Gastrocnemius medialis (tissue), 4 donors: ENCODE data around the gene PF4V1. TPM values are rescaled to one million over a fixed set of nuclear protein-coding genes. Genes with fewer than 3 reads are reported as not detected.

Source experiments
- ATAC-seq, 2 donors: fragments of 150-250 bp; one replicate each; pipeline ENCODE4 v1.9.1; 2016
- DNase-seq, 2 donors: peaks; one replicate each; pipeline ENCODE4 v3.0.0-alpha.2; 2019
- H3K27ac ChIP-seq, 4 donors: fragments of 200-600 bp; sonication (generic); 1 replicate in 1 of 4; 2 replicates in 3 of 4; pipeline ENCODE4 v1.5.1; 2016 to 2018; ENCODE audit warnings: mild to moderate bottlenecking in 2 of 4, moderate library complexity in 1 of 4
- H3K27me3 ChIP-seq, 3 donors: fragments of 200-600 bp; sonication (generic) in 2 of 3; 1 replicate in 1 of 3; 2 replicates in 2 of 3; pipeline versions ENCODE4 v1.5.1 to v1.6.0; 2016 to 2019; ENCODE audit warnings: mild to moderate bottlenecking in 1 of 3, moderate library complexity in 1 of 3
- H3K36me3 ChIP-seq, 2 donors: fragments of 200-600 bp; sonication (generic) in 1 of 2; one replicate each; pipeline ENCODE4 v1.5.1; 2017 to 2018
- H3K4me1 ChIP-seq, 2 donors: fragments of 200-600 bp; sonication (generic) in 1 of 2; one replicate each; pipeline ENCODE4 v1.5.1; 2016 to 2017; ENCODE audit warnings: mild to moderate bottlenecking in 2 of 2
- H3K4me3 ChIP-seq, 4 donors: fragments of 200-600 bp; sonication (generic) in 3 of 4; 1 replicate in 1 of 4; 2 replicates in 3 of 4; pipeline ENCODE4 v1.5.1; 2016 to 2019; ENCODE audit warnings: mild to moderate bottlenecking in 2 of 4
- H3K9me3 ChIP-seq, 3 donors: fragments of 200-600 bp; sonication (generic) in 2 of 3; 1 replicate in 1 of 3; 2 replicates in 2 of 3; pipeline ENCODE4 v1.5.1; 2016 to 2019
- POLR2A ChIP-seq, 2 donors: fragments of 450-650 bp; IDR thresholded peaks; one replicate each; pipeline ENCODE4 v1.6.1; 2017; ENCODE audit warnings: antibody characterized with exemption in 2 of 2, mild to moderate bottlenecking in 2 of 2, moderate library complexity in 2 of 2
- in situ Hi-C, 4 donors: fragments of 200-750 bp; cut with MboI; loops; one replicate each; pipeline versions ENCODE4 v1.15.0 to v1.8.0; 2017; ENCODE audit warnings: low sequenced_read_pairs in 4 of 4
- intact Hi-C: fragments of 100-400 bp; cut with DNase I; formaldehyde crosslinking; loops from one replicate; pipeline ENCODE4 v1.15.1; 2023; ENCODE audit warnings: low total_unique reads
- total RNA-seq, 4 donors: library from RNA; depleted of rRNA; stranded (reverse); fragments of >200 nt; gene quantifications; one replicate each; pipeline versions ENCODE4 v1.1.0 to v1.2.3, GENCODE V29; 2016
- TF ChIP-seq, protein P1 (sequence below), 5 experiments: fragments of 450-650 bp in 3 of 5; fragments of 200-600 bp in 2 of 5; sonication (generic) in 2 of 5; IDR thresholded peaks in 4 of 5; conservative IDR thresholded peaks in 1 of 5; 1 replicate in 4 of 5; 2 replicates in 1 of 5; pipeline ENCODE4 v1.5.1; 2016 to 2019; ENCODE audit warnings: antibody characterized with exemption in 5 of 5, mild to moderate bottlenecking in 3 of 5, moderate library complexity in 3 of 5

PF4V1 gene
- total RNA-seq, 4 donors from 2014 or later: not detected

DNA sequence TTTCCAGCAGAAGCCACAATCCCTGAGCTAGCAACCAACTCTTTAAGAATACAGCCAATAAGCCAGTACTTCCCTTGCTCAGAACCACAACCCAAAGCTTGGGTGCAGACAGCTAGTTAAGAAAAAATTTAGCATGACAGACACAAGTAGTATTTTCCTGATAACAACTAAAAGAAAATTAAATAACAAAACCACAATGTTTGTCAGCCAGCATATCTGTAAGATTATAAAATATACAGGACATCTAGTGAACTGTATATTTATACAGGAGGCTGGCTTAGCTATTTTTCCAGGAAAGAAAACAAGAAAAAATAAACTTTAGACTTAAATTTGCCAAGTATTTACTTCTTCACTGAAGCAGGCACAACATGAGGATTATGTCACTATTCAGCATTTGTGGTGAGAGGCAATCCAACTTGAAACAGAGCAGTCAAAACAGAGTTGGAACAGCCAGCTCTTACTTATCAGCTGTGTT is 6.6 kb downstream of the PF4V1 start:
- in situ Hi-C loops (no loop called here), intact Hi-C loops (loop anchor here (10.0 kb wide), 1 partner anchor 195 kb away; no protein-coding TSS in a partner anchor)
- no peak for DNase-seq
- no peaks in the 10 kb centered on the region for H3K36me3 ChIP-seq
- H3K9me3 ChIP-seq: no peaks in the 10 kb centered on the region
- no peak for ATAC-seq
- no peak overlapping the region for H3K4me3 ChIP-seq
- no peaks in the 10 kb centered on the region for H3K4me1 ChIP-seq
- H3K27me3 ChIP-seq: no peaks in the 10 kb centered on the region
- H3K27ac ChIP-seq: no peak overlapping the region
- TF ChIP-seq, protein P1, sequence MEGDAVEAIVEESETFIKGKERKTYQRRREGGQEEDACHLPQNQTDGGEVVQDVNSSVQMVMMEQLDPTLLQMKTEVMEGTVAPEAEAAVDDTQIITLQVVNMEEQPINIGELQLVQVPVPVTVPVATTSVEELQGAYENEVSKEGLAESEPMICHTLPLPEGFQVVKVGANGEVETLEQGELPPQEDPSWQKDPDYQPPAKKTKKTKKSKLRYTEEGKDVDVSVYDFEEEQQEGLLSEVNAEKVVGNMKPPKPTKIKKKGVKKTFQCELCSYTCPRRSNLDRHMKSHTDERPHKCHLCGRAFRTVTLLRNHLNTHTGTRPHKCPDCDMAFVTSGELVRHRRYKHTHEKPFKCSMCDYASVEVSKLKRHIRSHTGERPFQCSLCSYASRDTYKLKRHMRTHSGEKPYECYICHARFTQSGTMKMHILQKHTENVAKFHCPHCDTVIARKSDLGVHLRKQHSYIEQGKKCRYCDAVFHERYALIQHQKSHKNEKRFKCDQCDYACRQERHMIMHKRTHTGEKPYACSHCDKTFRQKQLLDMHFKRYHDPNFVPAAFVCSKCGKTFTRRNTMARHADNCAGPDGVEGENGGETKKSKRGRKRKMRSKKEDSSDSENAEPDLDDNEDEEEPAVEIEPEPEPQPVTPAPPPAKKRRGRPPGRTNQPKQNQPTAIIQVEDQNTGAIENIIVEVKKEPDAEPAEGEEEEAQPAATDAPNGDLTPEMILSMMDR (IDR thresholded peaks at IDR 0.05 in 4 of 5, conservative IDR thresholded peaks at IDR 0.05 in 1 of 5): no peak
- TF ChIP-seq POLR2A (IDR thresholded peaks at IDR 0.05): no peak

DNA sequence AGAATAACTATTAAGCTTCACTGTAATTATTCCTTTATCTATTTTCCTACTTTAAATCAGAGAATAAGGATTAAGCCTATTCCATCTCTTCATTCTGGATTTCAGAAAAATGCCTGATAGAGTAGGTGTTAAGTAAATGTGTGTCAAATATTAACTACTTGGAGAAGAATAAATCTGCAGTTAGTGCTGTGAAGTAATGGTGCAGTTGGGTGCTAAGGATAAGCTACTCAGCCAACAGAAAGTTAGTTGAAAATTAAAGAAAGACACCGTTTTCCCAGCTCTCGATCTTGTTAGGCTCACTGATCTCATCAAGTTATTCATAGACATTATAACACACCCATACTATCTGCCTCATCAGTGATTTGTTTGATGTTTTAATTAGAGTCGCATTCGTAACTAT is 7.1 kb downstream of the PF4V1 start:
- H3K9me3 ChIP-seq: no peaks in the 10 kb centered on the region
- TF ChIP-seq POLR2A (IDR thresholded peaks at IDR 0.05): no peak
- TF ChIP-seq, protein P1 (IDR thresholded peaks at IDR 0.05 in 4 of 5, conservative IDR thresholded peaks at IDR 0.05 in 1 of 5): no peak
- no peak overlapping the region for H3K27ac ChIP-seq
- in situ Hi-C loops: no loop called here
- H3K4me1 ChIP-seq: no peaks in the 10 kb centered on the region
- DNase-seq: no peak
- H3K27me3 ChIP-seq: peaks cover 0 to 4% (median 0%) of the 10 kb centered on the region in 3 donors
- no peak overlapping the region for H3K4me3 ChIP-seq
- no peak for ATAC-seq
- intact Hi-C loops: loop anchor here (10.0 kb wide), 1 partner anchor 195 kb away; no protein-coding TSS in a partner anchor
- no peaks in the 10 kb centered on the region for H3K36me3 ChIP-seq

DNA sequence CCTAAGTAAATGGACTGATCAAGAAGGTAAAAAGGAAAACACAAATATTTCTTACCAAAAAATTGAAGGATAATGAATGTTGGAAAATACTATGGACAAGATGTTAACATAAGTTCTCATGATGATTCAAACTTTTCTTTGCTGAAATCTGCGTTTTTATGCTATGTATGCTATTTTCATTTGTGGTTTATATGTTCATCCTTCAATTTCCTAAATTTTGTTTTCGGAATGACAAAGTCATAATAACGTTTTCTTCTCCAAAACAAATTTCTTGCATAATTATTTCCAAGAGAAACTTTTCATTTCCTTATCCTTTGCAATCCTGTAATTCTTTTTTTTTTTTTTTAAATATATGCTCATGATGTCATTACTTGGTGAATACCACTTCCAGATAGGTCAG is 7.8 kb downstream of the PF4V1 start:
- in situ Hi-C loops (no loop called here), intact Hi-C loops (loop anchor here (10.0 kb wide), 1 partner anchor 196 kb away; no protein-coding TSS in a partner anchor)
- DNase-seq: no peak
- Histone ChIP-seq H3K36me3 (no peaks in the 10 kb centered on the region), H3K4me1 (no peaks in the 10 kb centered on the region), H3K27me3 (peaks cover 0 to 4% (median 0%) of the 10 kb centered on the region in 3 donors), H3K9me3 (no peaks in the 10 kb centered on the region), H3K27ac (no peak overlapping the region), H3K4me3 (no peak overlapping the region)
- TF ChIP-seq, protein P1 (IDR thresholded peaks at IDR 0.05 in 4 of 5, conservative IDR thresholded peaks at IDR 0.05 in 1 of 5): no peak
- TF ChIP-seq POLR2A (IDR thresholded peaks at IDR 0.05): no peak
- ATAC-seq: no peak

DNA sequence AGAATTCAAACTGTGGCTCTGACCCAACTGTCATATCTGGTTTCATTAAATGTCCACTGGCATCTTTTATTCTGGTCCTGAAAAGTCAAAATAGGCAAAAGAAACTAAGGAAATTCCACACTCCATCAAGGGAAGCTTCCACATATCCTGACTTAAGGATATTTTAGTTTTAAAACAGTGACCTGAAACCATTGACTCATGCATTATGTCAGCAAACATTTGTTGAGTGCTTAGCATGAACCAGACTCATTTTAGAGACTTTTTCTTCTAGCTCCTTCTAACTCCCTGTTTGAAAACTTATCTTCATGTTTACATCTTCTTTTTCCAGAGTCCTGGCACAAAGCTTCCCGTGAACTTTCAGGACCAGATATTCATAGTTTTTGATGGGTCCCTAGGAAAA is 9.2 kb downstream of the PF4V1 start:
- Histone ChIP-seq H3K27me3 (peaks cover 0 to 4% (median 0%) of the 10 kb centered on the region in 3 donors), H3K4me3 (no peak overlapping the region), H3K36me3 (no peaks in the 10 kb centered on the region), H3K27ac (no peak overlapping the region), H3K9me3 (no peaks in the 10 kb centered on the region), H3K4me1 (no peaks in the 10 kb centered on the region)
- TF ChIP-seq POLR2A (IDR thresholded peaks at IDR 0.05): no peak
- TF ChIP-seq, protein P1 (IDR thresholded peaks at IDR 0.05 in 4 of 5, conservative IDR thresholded peaks at IDR 0.05 in 1 of 5): no peak
- DNase-seq: no peak
- in situ Hi-C loops: no loop called here
- no peak for ATAC-seq
- intact Hi-C loops: loop anchor here (10.0 kb wide), 1 partner anchor 198 kb away; no protein-coding TSS in a partner anchor

DNA sequence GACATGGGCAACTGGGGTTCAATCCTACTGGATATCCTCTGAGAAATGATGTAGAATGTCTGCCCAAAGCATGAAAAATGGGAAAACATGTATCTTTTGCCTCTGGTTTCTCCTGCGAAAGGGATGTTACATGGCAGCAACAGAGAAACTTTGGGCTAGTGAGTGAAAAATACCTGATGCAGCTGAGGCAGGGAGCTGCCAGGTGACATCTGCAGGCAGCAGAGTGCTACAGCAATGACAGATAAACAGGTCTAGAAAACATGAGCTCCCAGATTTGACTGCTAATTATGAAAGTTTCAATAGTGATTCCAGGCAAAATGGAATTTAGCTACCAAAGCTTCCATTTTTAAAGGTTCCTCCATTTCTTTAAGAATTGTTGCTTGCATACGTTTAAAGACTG is 11.3 kb downstream of the PF4V1 start:
- in situ Hi-C loops: no loop called here
- no peak for ATAC-seq

More for the DNA sequence above, 11.3 kb downstream of the PF4V1 start:
- peaks cover under 1 to 4% (median 3%) of the 10 kb centered on the region in 3 donors for H3K27me3 ChIP-seq
- DNase-seq: no peak
- H3K4me3 ChIP-seq: no peak overlapping the region
- intact Hi-C loops: loop anchor here (10.0 kb wide), 1 partner anchor 200 kb away; no protein-coding TSS in a partner anchor
- no peaks in the 10 kb centered on the region for H3K4me1 ChIP-seq
- no peak for TF ChIP-seq POLR2A (IDR thresholded peaks at IDR 0.05)
- TF ChIP-seq, protein P1 (IDR thresholded peaks at IDR 0.05 in 4 of 5, conservative IDR thresholded peaks at IDR 0.05 in 1 of 5): no peak
- no peak overlapping the region for H3K27ac ChIP-seq
- no peaks in the 10 kb centered on the region for H3K36me3 ChIP-seq
- H3K9me3 ChIP-seq: no peaks in the 10 kb centered on the region
